HL-60 (cell line): ENCODE measurements around the gene MCEMP1.

ENCODE experiments used
- TF ChIP-seq, protein P1 (sequence below): IDR thresholded peaks from one replicate; pipeline ENCODE4 v1.5.1; 2011; ENCODE audit warnings: low read length, control low read depth, inconsistent platforms; ENCODE audit not compliant: insufficient read depth
- TF ChIP-seq, protein P2 (sequence below): IDR thresholded peaks from 2 replicates; pipeline ENCODE4 v1.6.1; 2012; ENCODE audit warnings: low read depth; ENCODE audit not compliant: insufficient replicate concordance

DNA sequence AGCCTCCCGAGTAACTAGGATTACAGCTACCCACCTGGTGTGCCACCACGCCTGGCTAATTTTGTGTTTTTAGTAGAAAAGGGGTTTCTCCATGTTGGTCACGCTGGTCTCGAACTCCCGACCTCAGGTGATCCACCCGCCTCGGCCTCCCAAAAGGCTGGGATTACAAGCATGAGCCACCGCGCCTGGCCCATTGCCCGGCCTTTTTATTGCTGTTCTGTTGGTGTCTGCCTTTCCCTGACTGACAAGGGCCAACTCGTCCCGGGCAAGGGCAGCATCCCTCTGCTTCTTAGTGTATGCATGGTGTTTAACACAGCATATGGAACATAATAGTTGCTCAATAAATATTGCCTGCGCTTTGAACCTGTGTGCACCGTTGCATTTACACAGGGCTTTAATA lies 14.2 kb upstream of the MCEMP1 start:
- TF ChIP-seq, protein P1, sequence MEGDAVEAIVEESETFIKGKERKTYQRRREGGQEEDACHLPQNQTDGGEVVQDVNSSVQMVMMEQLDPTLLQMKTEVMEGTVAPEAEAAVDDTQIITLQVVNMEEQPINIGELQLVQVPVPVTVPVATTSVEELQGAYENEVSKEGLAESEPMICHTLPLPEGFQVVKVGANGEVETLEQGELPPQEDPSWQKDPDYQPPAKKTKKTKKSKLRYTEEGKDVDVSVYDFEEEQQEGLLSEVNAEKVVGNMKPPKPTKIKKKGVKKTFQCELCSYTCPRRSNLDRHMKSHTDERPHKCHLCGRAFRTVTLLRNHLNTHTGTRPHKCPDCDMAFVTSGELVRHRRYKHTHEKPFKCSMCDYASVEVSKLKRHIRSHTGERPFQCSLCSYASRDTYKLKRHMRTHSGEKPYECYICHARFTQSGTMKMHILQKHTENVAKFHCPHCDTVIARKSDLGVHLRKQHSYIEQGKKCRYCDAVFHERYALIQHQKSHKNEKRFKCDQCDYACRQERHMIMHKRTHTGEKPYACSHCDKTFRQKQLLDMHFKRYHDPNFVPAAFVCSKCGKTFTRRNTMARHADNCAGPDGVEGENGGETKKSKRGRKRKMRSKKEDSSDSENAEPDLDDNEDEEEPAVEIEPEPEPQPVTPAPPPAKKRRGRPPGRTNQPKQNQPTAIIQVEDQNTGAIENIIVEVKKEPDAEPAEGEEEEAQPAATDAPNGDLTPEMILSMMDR: no peak
- TF ChIP-seq, protein P2, sequence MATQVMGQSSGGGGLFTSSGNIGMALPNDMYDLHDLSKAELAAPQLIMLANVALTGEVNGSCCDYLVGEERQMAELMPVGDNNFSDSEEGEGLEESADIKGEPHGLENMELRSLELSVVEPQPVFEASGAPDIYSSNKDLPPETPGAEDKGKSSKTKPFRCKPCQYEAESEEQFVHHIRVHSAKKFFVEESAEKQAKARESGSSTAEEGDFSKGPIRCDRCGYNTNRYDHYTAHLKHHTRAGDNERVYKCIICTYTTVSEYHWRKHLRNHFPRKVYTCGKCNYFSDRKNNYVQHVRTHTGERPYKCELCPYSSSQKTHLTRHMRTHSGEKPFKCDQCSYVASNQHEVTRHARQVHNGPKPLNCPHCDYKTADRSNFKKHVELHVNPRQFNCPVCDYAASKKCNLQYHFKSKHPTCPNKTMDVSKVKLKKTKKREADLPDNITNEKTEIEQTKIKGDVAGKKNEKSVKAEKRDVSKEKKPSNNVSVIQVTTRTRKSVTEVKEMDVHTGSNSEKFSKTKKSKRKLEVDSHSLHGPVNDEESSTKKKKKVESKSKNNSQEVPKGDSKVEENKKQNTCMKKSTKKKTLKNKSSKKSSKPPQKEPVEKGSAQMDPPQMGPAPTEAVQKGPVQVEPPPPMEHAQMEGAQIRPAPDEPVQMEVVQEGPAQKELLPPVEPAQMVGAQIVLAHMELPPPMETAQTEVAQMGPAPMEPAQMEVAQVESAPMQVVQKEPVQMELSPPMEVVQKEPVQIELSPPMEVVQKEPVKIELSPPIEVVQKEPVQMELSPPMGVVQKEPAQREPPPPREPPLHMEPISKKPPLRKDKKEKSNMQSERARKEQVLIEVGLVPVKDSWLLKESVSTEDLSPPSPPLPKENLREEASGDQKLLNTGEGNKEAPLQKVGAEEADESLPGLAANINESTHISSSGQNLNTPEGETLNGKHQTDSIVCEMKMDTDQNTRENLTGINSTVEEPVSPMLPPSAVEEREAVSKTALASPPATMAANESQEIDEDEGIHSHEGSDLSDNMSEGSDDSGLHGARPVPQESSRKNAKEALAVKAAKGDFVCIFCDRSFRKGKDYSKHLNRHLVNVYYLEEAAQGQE: no peak
